Panc1 (cell line): Measurements from ENCODE around the gene KHDRBS1. TPM values are rescaled to one million over a fixed set of nuclear protein-coding genes. Genes with fewer than 3 reads are reported as not detected.
"Not testable (repeated sequence)": the region's sequence is repeated elsewhere in the genome, so short reads cannot be mapped to it uniquely, and the experiment has no call there.

Source experiments
- ATAC-seq: fragments of 200-7000 bp; cut with Tn5 transposase; 2 replicates; pipeline ENCODE4 v1.9.1; 2020; ENCODE audit warnings: mild to moderate bottlenecking, moderate library complexity
- BruUV-seq: library from RNA; stranded (reverse); fragments of 400-500 nt; replicated peaks from 2 replicates; lab custom pipeline; 2021; lab: Mats Ljungman, UMichigan
- CTCF ChIA-PET: fragments of 300-600 bp; sonication (Branson Sonifier 250); formaldehyde crosslinking; loops from one replicate; lab custom pipeline; 2022; ENCODE audit warnings: antibody characterized with exemption; lab: Charles Lee
- POLR2A ChIA-PET: fragments of 300-600 bp; sonication (Branson Sonifier 250); formaldehyde crosslinking; loops from one replicate; lab custom pipeline; 2022; ENCODE audit warnings: antibody characterized with exemption; lab: Charles Lee
- DNase-seq: peaks from one replicate; pipeline ENCODE4 v3.0.0-alpha.2; 2010; ENCODE audit warnings: low read depth, low spot score
- H3K27ac ChIP-seq: 2 replicates; pipeline ENCODE4 v1.5.1; 2011; ENCODE audit warnings: mild to moderate bottlenecking, low read length, inconsistent platforms
- H3K27me3 ChIP-seq: fragments of 200-500 bp; sonication (Bioruptor generic); 2 replicates; pipeline ENCODE4 v1.6.0; 2014; ENCODE audit warnings: low read length, inconsistent platforms; ENCODE audit not compliant: control insufficient read depth, insufficient read depth
- H3K36me3 ChIP-seq: fragments of 200-500 bp; sonication (Bioruptor generic); 2 replicates; pipeline ENCODE4 v1.5.1; 2014; ENCODE audit warnings: inconsistent platforms, mild to moderate bottlenecking, low read length, moderate library complexity; ENCODE audit not compliant: control insufficient read depth, insufficient read depth
- H3K4me1 ChIP-seq: 2 replicates; pipeline ENCODE4 v1.5.1; 2011; ENCODE audit warnings: inconsistent platforms, mild to moderate bottlenecking, low read length, moderate library complexity; ENCODE audit not compliant: control insufficient read depth, insufficient read depth
- H3K4me3 ChIP-seq, 2 experiments: 2 replicates each; pipeline ENCODE4 v1.5.1; 2011 to 2012; ENCODE audit warnings: low read depth in 2 of 2, low read length in 2 of 2, mild to moderate bottlenecking in 2 of 2, inconsistent platforms in 1 of 2, moderate library complexity in 1 of 2
- H3K9me3 ChIP-seq: fragments of 200-500 bp; sonication (Bioruptor generic); 2 replicates; pipeline ENCODE4 v1.5.1; 2014; ENCODE audit warnings: low read depth, mild to moderate bottlenecking, inconsistent platforms, low read length, moderate library complexity; ENCODE audit not compliant: control insufficient read depth, insufficient read depth
- POLR2AphosphoS5 ChIP-seq: IDR thresholded peaks from 2 replicates; pipeline ENCODE4 v1.6.1; 2012; ENCODE audit warnings: mild to moderate bottlenecking, low read depth, low read length, moderate library complexity
- SIN3A ChIP-seq: IDR thresholded peaks from 2 replicates; pipeline ENCODE4 v1.6.1; 2012; ENCODE audit warnings: low read depth, mild to moderate bottlenecking, low read length, moderate library complexity, borderline replicate concordance; ENCODE audit not compliant: insufficient read depth
- TCF7L2 ChIP-seq: IDR thresholded peaks from 2 replicates; pipeline ENCODE4 v1.6.1; 2011; ENCODE audit warnings: mild to moderate bottlenecking, low read depth, low read length, inconsistent platforms
- in situ Hi-C: cut with HindIII; loops from 2 replicates; pipeline ENCODE4 v1.10.0; 2016; ENCODE audit warnings: low sequenced_read_pairs, low pct_unique_long_range_greater_than_20kb
- intact Hi-C: fragments of 100-400 bp; cut with micrococcal nuclease; formaldehyde crosslinking; loops from one replicate; pipeline ENCODE4 v1.10.0; 2022; ENCODE audit not compliant: unreplicated experiment
- total RNA-seq: library from RNA; stranded (reverse); gene quantifications from one replicate; pipeline ENCODE4 v1.2.1, GENCODE V29; 2021; ENCODE audit not compliant: unreplicated experiment
- TF ChIP-seq, protein P1 (sequence below): fragments of 450-650 bp; IDR thresholded peaks from 2 replicates; pipeline ENCODE4 v1.5.1; 2017; ENCODE audit warnings: mild to moderate bottlenecking
- TF ChIP-seq, protein P2 (sequence below), 2 experiments: IDR thresholded peaks; 2 replicates each; pipeline ENCODE4 v1.6.1; 2011 to 2012; ENCODE audit warnings: low read depth in 2 of 2, control low read depth in 1 of 2, low read length in 1 of 2, mild to moderate bottlenecking in 1 of 2, moderate library complexity in 1 of 2; ENCODE audit not compliant: insufficient read depth in 1 of 2

KHDRBS1 gene
- total RNA-seq, 1 experiment from 2014 or later: 163 TPM

DNA sequence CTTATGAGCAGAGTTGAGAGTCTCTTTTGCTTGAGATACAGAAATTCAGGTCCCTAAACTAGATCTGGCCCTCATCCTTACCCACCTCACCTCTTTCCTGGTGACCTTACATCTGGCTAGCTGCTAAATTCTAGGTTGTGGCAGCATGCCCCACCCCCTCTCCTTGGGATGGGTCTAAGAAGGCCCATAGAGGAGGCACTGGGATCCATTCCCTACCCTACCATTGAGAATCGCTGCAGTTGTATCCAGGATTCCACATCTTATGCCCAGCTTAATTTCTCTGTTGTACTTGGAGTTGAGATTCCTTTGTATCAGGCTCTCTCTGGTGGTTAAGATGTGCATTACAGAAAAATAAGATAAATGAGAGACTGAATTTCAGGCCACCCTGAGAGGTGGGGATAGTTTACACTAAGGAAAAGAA, 49.6 kb downstream of the KHDRBS1 start:
- TF ChIP-seq, protein P1, sequence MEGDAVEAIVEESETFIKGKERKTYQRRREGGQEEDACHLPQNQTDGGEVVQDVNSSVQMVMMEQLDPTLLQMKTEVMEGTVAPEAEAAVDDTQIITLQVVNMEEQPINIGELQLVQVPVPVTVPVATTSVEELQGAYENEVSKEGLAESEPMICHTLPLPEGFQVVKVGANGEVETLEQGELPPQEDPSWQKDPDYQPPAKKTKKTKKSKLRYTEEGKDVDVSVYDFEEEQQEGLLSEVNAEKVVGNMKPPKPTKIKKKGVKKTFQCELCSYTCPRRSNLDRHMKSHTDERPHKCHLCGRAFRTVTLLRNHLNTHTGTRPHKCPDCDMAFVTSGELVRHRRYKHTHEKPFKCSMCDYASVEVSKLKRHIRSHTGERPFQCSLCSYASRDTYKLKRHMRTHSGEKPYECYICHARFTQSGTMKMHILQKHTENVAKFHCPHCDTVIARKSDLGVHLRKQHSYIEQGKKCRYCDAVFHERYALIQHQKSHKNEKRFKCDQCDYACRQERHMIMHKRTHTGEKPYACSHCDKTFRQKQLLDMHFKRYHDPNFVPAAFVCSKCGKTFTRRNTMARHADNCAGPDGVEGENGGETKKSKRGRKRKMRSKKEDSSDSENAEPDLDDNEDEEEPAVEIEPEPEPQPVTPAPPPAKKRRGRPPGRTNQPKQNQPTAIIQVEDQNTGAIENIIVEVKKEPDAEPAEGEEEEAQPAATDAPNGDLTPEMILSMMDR: peak; percentile 66
- TF ChIP-seq POLR2AphosphoS5: peak; percentile 49
- TF ChIP-seq, protein P2, sequence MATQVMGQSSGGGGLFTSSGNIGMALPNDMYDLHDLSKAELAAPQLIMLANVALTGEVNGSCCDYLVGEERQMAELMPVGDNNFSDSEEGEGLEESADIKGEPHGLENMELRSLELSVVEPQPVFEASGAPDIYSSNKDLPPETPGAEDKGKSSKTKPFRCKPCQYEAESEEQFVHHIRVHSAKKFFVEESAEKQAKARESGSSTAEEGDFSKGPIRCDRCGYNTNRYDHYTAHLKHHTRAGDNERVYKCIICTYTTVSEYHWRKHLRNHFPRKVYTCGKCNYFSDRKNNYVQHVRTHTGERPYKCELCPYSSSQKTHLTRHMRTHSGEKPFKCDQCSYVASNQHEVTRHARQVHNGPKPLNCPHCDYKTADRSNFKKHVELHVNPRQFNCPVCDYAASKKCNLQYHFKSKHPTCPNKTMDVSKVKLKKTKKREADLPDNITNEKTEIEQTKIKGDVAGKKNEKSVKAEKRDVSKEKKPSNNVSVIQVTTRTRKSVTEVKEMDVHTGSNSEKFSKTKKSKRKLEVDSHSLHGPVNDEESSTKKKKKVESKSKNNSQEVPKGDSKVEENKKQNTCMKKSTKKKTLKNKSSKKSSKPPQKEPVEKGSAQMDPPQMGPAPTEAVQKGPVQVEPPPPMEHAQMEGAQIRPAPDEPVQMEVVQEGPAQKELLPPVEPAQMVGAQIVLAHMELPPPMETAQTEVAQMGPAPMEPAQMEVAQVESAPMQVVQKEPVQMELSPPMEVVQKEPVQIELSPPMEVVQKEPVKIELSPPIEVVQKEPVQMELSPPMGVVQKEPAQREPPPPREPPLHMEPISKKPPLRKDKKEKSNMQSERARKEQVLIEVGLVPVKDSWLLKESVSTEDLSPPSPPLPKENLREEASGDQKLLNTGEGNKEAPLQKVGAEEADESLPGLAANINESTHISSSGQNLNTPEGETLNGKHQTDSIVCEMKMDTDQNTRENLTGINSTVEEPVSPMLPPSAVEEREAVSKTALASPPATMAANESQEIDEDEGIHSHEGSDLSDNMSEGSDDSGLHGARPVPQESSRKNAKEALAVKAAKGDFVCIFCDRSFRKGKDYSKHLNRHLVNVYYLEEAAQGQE (IDR thresholded peaks at IDR 0.05; ENCODE audit: insufficient read depth in 1 of 2, low read depth in 2 of 2, low read length in 1 of 2): no peak
- Histone ChIP-seq H3K36me3 (peaks cover 30% of the 10 kb centered on the region), H3K27me3 (no peaks in the 10 kb centered on the region), H3K4me1 (peaks cover 4% of the 10 kb centered on the region; the same call in 1 of the 2 replicates), H3K4me3 (no peak overlapping the region), H3K9me3 (no peaks in the 10 kb centered on the region), H3K27ac (no peak overlapping the region)
- intact Hi-C loops (no loop called here), in situ Hi-C loops (no loop called here)
- no TSS peak for BruUV-seq
- ATAC-seq (peak; percentile 56), DNase-seq (peak; percentile 48)
- POLR2A ChIA-PET: no interaction called here
- CTCF ChIA-PET: interaction anchor here (0.6 to 1.3 kb wide), 4 partner anchors 9 to 241 kb away, joined by 4 to 10 read pairs (median 5); no protein-coding TSS in a partner anchor

DNA sequence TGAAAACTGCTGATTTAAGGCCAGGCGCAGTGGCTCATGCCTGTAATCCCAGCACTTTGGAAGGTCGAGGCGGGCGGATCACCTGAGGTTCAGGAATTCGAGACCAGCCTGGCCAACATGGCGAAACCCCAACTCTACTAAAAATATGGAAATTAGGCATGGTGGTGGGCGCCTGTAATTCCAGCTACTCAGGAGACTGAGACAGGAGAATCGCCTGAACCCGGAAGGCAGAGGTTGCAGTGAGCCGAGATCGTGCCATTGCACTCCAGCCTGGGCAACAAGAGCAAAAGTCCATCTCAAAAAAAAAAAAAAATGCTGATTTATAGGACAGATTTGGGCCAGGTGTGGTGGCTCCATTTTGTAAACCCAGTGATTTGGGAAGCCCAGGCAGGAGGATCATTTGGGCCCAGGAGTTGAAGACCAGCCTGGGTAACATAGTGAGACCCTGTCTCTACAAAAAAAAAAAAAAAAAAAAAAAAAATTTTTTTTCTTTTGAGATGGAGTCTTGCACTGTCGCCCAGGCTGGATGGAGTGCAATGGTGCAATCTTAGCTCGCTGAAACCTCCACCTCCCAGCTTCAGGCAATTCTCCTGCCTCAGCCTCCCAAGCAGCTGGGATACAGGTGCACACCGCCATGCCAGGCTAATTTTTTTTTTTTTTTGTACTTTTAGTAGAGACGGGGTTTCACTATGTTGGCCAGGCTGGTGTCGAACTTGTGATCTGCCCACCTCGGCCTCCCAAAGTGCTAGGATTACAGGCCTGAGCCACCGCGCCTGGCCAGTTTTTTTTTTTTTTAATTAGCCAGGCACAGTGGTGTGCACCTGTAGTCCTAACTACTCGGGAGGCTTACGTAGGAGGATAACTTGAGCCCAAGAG, 52.2 kb downstream of the KHDRBS1 start:
- CTCF ChIA-PET, H3K27ac ChIP-seq: not testable (repeated sequence)
- 0 out of 2 replicates have a peak, but pooled peaks have one; percentile 30 for TF ChIP-seq POLR2AphosphoS5

DNA sequence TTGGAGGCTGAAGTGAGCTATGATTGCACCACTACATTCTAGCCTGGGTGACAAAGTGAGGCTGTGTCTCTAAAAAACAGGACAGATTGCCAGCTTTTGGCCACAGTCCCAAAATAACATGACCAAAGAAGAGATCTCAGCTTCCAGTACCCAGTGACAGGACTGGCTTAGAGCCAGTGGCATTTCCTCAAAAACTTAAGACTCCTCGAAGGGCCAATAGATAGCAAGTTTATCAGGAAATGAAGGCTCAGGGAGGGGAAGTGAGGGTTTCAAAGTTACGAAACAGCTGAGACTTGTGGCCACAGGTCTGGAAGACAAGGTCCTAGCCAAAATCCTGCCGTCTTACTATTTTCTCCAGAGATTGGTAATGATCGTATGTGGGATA, 52.8 kb downstream of the KHDRBS1 start:
- Histone ChIP-seq H3K27ac (0 out of 2 replicates have a peak overlapping the region, but pooled peaks have one; percentile 41), H3K4me1 (peaks cover 4% of the 10 kb centered on the region; the same call in 1 of the 2 replicates), H3K27me3 (no peaks in the 10 kb centered on the region), H3K36me3 (peaks cover 8% of the 10 kb centered on the region; the same call in 1 of the 2 replicates), H3K9me3 (no peaks in the 10 kb centered on the region), H3K4me3 (no peak overlapping the region)
- ATAC-seq (peak; percentile 42), DNase-seq (peak; percentile 15)
- BruUV-seq: TSS peak; percentile 16
- in situ Hi-C loops (no loop called here), intact Hi-C loops (no loop called here)
- TF ChIP-seq SIN3A: no peak
- no peak for TF ChIP-seq TCF7L2
- TF ChIP-seq, protein P2 (IDR thresholded peaks at IDR 0.05; ENCODE audit: insufficient read depth in 1 of 2, low read depth in 2 of 2, low read length in 1 of 2): no peak
- no peak for TF ChIP-seq POLR2AphosphoS5
- TF ChIP-seq, protein P1: no peak
- POLR2A ChIA-PET: interaction anchor here (0.7 to 1.0 kb wide), 2 partner anchors 12 to 23 kb away, joined by 8 to 9 read pairs; no protein-coding TSS in a partner anchor
- CTCF ChIA-PET: no interaction called here

More for the DNA sequence above, 52.2 kb downstream of the KHDRBS1 start:
- in situ Hi-C loops, BruUV-seq, ATAC-seq, H3K4me1 ChIP-seq, DNase-seq, H3K4me3 ChIP-seq, H3K9me3 ChIP-seq, intact Hi-C loops, H3K27me3 ChIP-seq: not testable (repeated sequence)
- H3K36me3 ChIP-seq: peaks cover 14% of the 10 kb centered on the region
- POLR2A ChIA-PET: interaction anchor here (0.7 to 1.0 kb wide), 3 partner anchors 12 to 67 kb away, joined by 4 to 9 read pairs (median 8); no protein-coding TSS in a partner anchor
